WTC11 (cell line): Measurements from ENCODE around the gene TMEM25. TPM values are rescaled to one million over a fixed set of nuclear protein-coding genes. Genes with fewer than 3 reads are reported as not detected.

ENCODE experiments used
- AFF4 ChIP-seq: sonication (generic); formaldehyde crosslinking; IDR thresholded peaks from 2 replicates; pipeline ENCODE4 v1.8.1; 2023; ENCODE audit warnings: mild to moderate bottlenecking, missing genetic modification reagents, borderline replicate concordance
- ARID4B ChIP-seq: sonication (generic); formaldehyde crosslinking; IDR thresholded peaks from 2 replicates; pipeline ENCODE4 v1.8.0; 2023; ENCODE audit warnings: missing genetic modification reagents, mild to moderate bottlenecking, borderline replicate concordance
- ATF2 ChIP-seq: sonication (generic); formaldehyde crosslinking; IDR thresholded peaks from 2 replicates; pipeline ENCODE4 v1.8.1; 2022; ENCODE audit warnings: low read depth, missing genetic modification reagents, borderline replicate concordance
- ESRRA ChIP-seq: sonication (generic); formaldehyde crosslinking; IDR thresholded peaks from 2 replicates; pipeline ENCODE4 v1.8.1; 2022; ENCODE audit warnings: mild to moderate bottlenecking, missing genetic modification reagents, borderline replicate concordance
- FOXJ3 ChIP-seq: sonication (generic); formaldehyde crosslinking; IDR thresholded peaks from 2 replicates; pipeline ENCODE4 v1.9.0; 2021; ENCODE audit warnings: missing genetic modification reagents, mild to moderate bottlenecking, borderline replicate concordance
- FOXP1 ChIP-seq: sonication (generic); formaldehyde crosslinking; IDR thresholded peaks from 2 replicates; pipeline ENCODE4 v1.8.0; 2022; ENCODE audit warnings: missing genetic modification reagents, mild to moderate bottlenecking, moderate library complexity, borderline replicate concordance
- GABPB1 ChIP-seq: sonication (generic); formaldehyde crosslinking; IDR thresholded peaks from 2 replicates; pipeline ENCODE4 v1.8.1; 2023; ENCODE audit warnings: mild to moderate bottlenecking, missing genetic modification reagents
- GRHL2 ChIP-seq: fragments of 250-450 bp; sonication (Bioruptor Pico); IDR thresholded peaks from 2 replicates; pipeline ENCODE4 v1.8.0; 2022; ENCODE audit warnings: mild to moderate bottlenecking, moderate library complexity; ENCODE audit not compliant: insufficient replicate concordance, severe bottlenecking
- MLX ChIP-seq: sonication (generic); formaldehyde crosslinking; IDR thresholded peaks from 2 replicates; pipeline ENCODE4 v1.8.1; 2023; ENCODE audit warnings: mild to moderate bottlenecking, missing genetic modification reagents, moderate library complexity
- NFYB ChIP-seq: sonication (generic); formaldehyde crosslinking; conservative IDR thresholded peaks from 2 replicates; pipeline ENCODE4 v1.8.0; 2022; ENCODE audit warnings: low read depth, missing genetic modification reagents
- SOX15 ChIP-seq: fragments of 250-450 bp; sonication (Bioruptor Pico); IDR thresholded peaks from 2 replicates; pipeline ENCODE4 v1.9.0; 2021; ENCODE audit warnings: mild to moderate bottlenecking
- SP1 ChIP-seq: sonication (generic); formaldehyde crosslinking; conservative IDR thresholded peaks from 2 replicates; pipeline ENCODE4 v1.8.1; 2022; ENCODE audit warnings: missing genetic modification reagents
- STAT6 ChIP-seq: sonication (generic); formaldehyde crosslinking; conservative IDR thresholded peaks from 2 replicates; pipeline ENCODE4 v1.8.1; 2023; ENCODE audit warnings: mild to moderate bottlenecking, low read depth, missing genetic modification reagents, moderate library complexity
- USF2 ChIP-seq: sonication (generic); formaldehyde crosslinking; IDR thresholded peaks from 2 replicates; pipeline ENCODE4 v1.8.1; 2023; ENCODE audit warnings: mild to moderate bottlenecking, missing genetic modification reagents, moderate library complexity
- ZNF423 ChIP-seq: fragments of 250-450 bp; sonication (Bioruptor Pico); IDR thresholded peaks from 2 replicates; pipeline ENCODE4 v2.1.2; 2022; ENCODE audit warnings: mild to moderate bottlenecking, moderate library complexity
- total RNA-seq: library from RNA; stranded (reverse); gene quantifications from 3 replicates; pipeline ENCODE4 v1.2.3, GENCODE V29; 2021
- TF ChIP-seq, protein P1 (sequence below): sonication (generic); formaldehyde crosslinking; IDR thresholded peaks from 2 replicates; pipeline ENCODE4 v1.8.1; 2023; ENCODE audit warnings: mild to moderate bottlenecking, missing genetic modification reagents
- TF ChIP-seq, protein P2 (sequence below): sonication (generic); formaldehyde crosslinking; IDR thresholded peaks from 2 replicates; pipeline ENCODE4 v1.8.1; 2022; ENCODE audit warnings: mild to moderate bottlenecking, moderate library complexity, missing genetic modification reagents

Gene TMEM25
- total RNA-seq, 1 experiment from 2014 or later = 19.7 TPM

- TF ChIP-seq AFF4 (no peak), STAT6 (CRISPR knock-in tag) (no peak), ARID4B (CRISPR knock-in tag) (no peak; the same call in 1 of the 2 replicates), SP1 (CRISPR knock-in tag) (peak; percentile 78), USF2 (CRISPR knock-in tag) (no peak), ZNF423 (0 out of 2 replicates have a peak, but pooled peaks have one; percentile 31), FOXP1 (CRISPR knock-in tag) (peak; percentile 38; the same call in 1 of the 2 replicates), ATF2 (CRISPR knock-in tag) (no peak), NFYB (0 out of 2 replicates have a peak, but pooled peaks have one; percentile 1), FOXJ3 (CRISPR knock-in tag) (no peak), SOX15 (CRISPR knock-in tag) (no peak), GRHL2 (no peak), MLX (no peak), ESRRA (peak; percentile 57; the same call in 1 of the 2 replicates), GABPB1 (no peak)
- TF ChIP-seq, protein P1, sequence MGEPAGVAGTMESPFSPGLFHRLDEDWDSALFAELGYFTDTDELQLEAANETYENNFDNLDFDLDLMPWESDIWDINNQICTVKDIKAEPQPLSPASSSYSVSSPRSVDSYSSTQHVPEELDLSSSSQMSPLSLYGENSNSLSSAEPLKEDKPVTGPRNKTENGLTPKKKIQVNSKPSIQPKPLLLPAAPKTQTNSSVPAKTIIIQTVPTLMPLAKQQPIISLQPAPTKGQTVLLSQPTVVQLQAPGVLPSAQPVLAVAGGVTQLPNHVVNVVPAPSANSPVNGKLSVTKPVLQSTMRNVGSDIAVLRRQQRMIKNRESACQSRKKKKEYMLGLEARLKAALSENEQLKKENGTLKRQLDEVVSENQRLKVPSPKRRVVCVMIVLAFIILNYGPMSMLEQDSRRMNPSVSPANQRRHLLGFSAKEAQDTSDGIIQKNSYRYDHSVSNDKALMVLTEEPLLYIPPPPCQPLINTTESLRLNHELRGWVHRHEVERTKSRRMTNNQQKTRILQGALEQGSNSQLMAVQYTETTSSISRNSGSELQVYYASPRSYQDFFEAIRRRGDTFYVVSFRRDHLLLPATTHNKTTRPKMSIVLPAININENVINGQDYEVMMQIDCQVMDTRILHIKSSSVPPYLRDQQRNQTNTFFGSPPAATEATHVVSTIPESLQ (CRISPR knock-in tag) = no peak
- TF ChIP-seq, protein P2, sequence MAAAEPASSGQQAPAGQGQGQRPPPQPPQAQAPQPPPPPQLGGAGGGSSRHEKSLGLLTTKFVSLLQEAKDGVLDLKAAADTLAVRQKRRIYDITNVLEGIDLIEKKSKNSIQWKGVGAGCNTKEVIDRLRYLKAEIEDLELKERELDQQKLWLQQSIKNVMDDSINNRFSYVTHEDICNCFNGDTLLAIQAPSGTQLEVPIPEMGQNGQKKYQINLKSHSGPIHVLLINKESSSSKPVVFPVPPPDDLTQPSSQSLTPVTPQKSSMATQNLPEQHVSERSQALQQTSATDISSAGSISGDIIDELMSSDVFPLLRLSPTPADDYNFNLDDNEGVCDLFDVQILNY = no peak; the same call in 1 of the 2 replicates
Measured at GRCh38 chr11:118530683-118531596, at the start of gene TMEM25 (continued).
